ENCODE measurements around the gene HS3ST4. TPM values are rescaled to one million over a fixed set of nuclear protein-coding genes. Genes with fewer than 3 reads are reported as not detected.

Gene HS3ST4
- total RNA-seq, 1 experiment from 2014 or later: not detected

GRCh38 chr16:25988084-25988483 lies 296.3 kb downstream of the HS3ST4 start:
- Histone ChIP-seq H3K9me2 (ENCODE audit: insufficient read depth) (no peaks in the 10 kb centered on the region), H3K4me1 (ENCODE audit: control insufficient read depth in 1 of 2, insufficient read depth in 2 of 2, low read length in 2 of 2) (no peaks in the 10 kb centered on the region), H3K36me3 (ENCODE audit: control insufficient read depth in 1 of 2, insufficient read depth in 2 of 2, low read length in 2 of 2) (no peaks in the 10 kb centered on the region), H3K9me3 (ENCODE audit: control insufficient read depth in 1 of 2, insufficient read depth in 1 of 2, low read depth in 1 of 2, low read length in 2 of 2) (peaks cover 0 to 10% of the 10 kb centered on the region in 2 experiments; a peak in 2 of 4 replicates), H3K27me3 (ENCODE audit: insufficient read depth, low read length) (no peaks in the 10 kb centered on the region), H3K4me3 (replicated peaks in 1 of 2; ENCODE audit: low read depth in 1 of 2, low read length in 2 of 2) (no peak overlapping the region), H2AFZ (ENCODE audit: low read depth, low read length, poor library complexity, severe bottlenecking) (no peak overlapping the region), H3K27ac (ENCODE audit: low read depth, low read length) (no peak overlapping the region), H3K9ac (ENCODE audit: low read length) (no peak overlapping the region), H4K20me1 (ENCODE audit: insufficient read depth) (no peaks in the 10 kb centered on the region), H3K79me2 (ENCODE audit: insufficient read depth, low read length) (no peaks in the 10 kb centered on the region), H3K4me2 (ENCODE audit: low read length) (no peak overlapping the region)
- CTCF ChIA-PET: no interaction called here
- BruUV-seq (replicated peaks): no TSS peak
- ATAC-seq: no peak
- DNase-seq (ENCODE audit: low read depth, low spot score): no peak
- POLR2A ChIA-PET: no interaction called here
- TF ChIP-seq ELF1 (IDR thresholded peaks at IDR 0.05; ENCODE audit: borderline replicate concordance, low read depth) (no peak), JUND (IDR thresholded peaks at IDR 0.05) (no peak), ZFX (IDR thresholded peaks at IDR 0.05) (no peak), ZNF274 (IDR thresholded peaks at IDR 0.05; ENCODE audit: low read depth, low read length) (no peak)
- TF ChIP-seq, protein P1, sequence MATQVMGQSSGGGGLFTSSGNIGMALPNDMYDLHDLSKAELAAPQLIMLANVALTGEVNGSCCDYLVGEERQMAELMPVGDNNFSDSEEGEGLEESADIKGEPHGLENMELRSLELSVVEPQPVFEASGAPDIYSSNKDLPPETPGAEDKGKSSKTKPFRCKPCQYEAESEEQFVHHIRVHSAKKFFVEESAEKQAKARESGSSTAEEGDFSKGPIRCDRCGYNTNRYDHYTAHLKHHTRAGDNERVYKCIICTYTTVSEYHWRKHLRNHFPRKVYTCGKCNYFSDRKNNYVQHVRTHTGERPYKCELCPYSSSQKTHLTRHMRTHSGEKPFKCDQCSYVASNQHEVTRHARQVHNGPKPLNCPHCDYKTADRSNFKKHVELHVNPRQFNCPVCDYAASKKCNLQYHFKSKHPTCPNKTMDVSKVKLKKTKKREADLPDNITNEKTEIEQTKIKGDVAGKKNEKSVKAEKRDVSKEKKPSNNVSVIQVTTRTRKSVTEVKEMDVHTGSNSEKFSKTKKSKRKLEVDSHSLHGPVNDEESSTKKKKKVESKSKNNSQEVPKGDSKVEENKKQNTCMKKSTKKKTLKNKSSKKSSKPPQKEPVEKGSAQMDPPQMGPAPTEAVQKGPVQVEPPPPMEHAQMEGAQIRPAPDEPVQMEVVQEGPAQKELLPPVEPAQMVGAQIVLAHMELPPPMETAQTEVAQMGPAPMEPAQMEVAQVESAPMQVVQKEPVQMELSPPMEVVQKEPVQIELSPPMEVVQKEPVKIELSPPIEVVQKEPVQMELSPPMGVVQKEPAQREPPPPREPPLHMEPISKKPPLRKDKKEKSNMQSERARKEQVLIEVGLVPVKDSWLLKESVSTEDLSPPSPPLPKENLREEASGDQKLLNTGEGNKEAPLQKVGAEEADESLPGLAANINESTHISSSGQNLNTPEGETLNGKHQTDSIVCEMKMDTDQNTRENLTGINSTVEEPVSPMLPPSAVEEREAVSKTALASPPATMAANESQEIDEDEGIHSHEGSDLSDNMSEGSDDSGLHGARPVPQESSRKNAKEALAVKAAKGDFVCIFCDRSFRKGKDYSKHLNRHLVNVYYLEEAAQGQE (IDR thresholded peaks at IDR 0.05; ENCODE audit: low read depth): no peak
- intact Hi-C loops (cut with micrococcal nuclease): no loop called here
- RAD21 ChIA-PET (ENCODE audit: low non-redundant PET in 1 of 2, low total read pairs in 2 of 2, uncharacterized antibody in 2 of 2, unreplicated experiment in 2 of 2): no interaction called here

GRCh38 chr16:25988882-25989281 lies 297.1 kb downstream of the HS3ST4 start:
- intact Hi-C loops (cut with micrococcal nuclease): no loop called here
- RAD21 ChIA-PET (ENCODE audit: low non-redundant PET in 1 of 2, low total read pairs in 2 of 2, uncharacterized antibody in 2 of 2, unreplicated experiment in 2 of 2): no interaction called here
- no peaks in the 10 kb centered on the region for H3K79me2 ChIP-seq (ENCODE audit: insufficient read depth, low read length)
- CTCF ChIA-PET: no interaction called here
- H3K9me3 ChIP-seq (ENCODE audit: control insufficient read depth in 1 of 2, insufficient read depth in 1 of 2, low read depth in 1 of 2, low read length in 2 of 2): peaks cover 0 to 10% of the 10 kb centered on the region in 2 experiments; a peak in 2 of 4 replicates
- H3K4me1 ChIP-seq (ENCODE audit: control insufficient read depth in 1 of 2, insufficient read depth in 2 of 2, low read length in 2 of 2): no peaks in the 10 kb centered on the region
- H3K27me3 ChIP-seq (ENCODE audit: insufficient read depth, low read length): no peaks in the 10 kb centered on the region
- POLR2A ChIA-PET: no interaction called here
- H3K36me3 ChIP-seq (ENCODE audit: control insufficient read depth in 1 of 2, insufficient read depth in 2 of 2, low read length in 2 of 2): no peaks in the 10 kb centered on the region
- H4K20me1 ChIP-seq (ENCODE audit: insufficient read depth): no peaks in the 10 kb centered on the region
- H3K27ac ChIP-seq (ENCODE audit: low read depth, low read length): no peak overlapping the region
- H2AFZ ChIP-seq (ENCODE audit: low read depth, low read length, poor library complexity, severe bottlenecking): no peak overlapping the region
- no peak overlapping the region for H3K4me2 ChIP-seq (ENCODE audit: low read length)
- no peak for DNase-seq (ENCODE audit: low read depth, low spot score)
- ATAC-seq: no peak
- no peaks in the 10 kb centered on the region for H3K9me2 ChIP-seq (ENCODE audit: insufficient read depth)
- H3K4me3 ChIP-seq (replicated peaks in 1 of 2; ENCODE audit: low read depth in 1 of 2, low read length in 2 of 2): no peak overlapping the region
- BruUV-seq (replicated peaks): no TSS peak
- H3K9ac ChIP-seq (ENCODE audit: low read length): no peak overlapping the region
- TF ChIP-seq ZFX (IDR thresholded peaks at IDR 0.05) (no peak), EZH2 (IDR thresholded peaks at IDR 0.05) (no peak), RAD21 (IDR thresholded peaks at IDR 0.05; ENCODE audit: low read depth) (no peak), JUND (IDR thresholded peaks at IDR 0.05) (no peak), ATF3 (IDR thresholded peaks at IDR 0.05) (no peak), TCF7L2 (IDR thresholded peaks at IDR 0.05; ENCODE audit: borderline replicate concordance, extremely low read depth, insufficient read depth, insufficient read length) (no peak), ZBTB33 (IDR thresholded peaks at IDR 0.05; ENCODE audit: extremely low read depth, insufficient replicate concordance, low read length) (no peak), SIN3A (IDR thresholded peaks at IDR 0.05; ENCODE audit: low read depth) (no peak), EZH2phosphoT487 (IDR thresholded peaks at IDR 0.05; ENCODE audit: borderline replicate concordance) (no peak), YY1 (IDR thresholded peaks at IDR 0.05; ENCODE audit: extremely low read depth, insufficient replicate concordance, low read depth, low read length) (no peak), POLR2A (IDR thresholded peaks at IDR 0.05; ENCODE audit: borderline replicate concordance, extremely low read depth, insufficient read depth, insufficient read length) (no peak), POLR2AphosphoS5 (IDR thresholded peaks at IDR 0.05; ENCODE audit: low read depth, low read length) (no peak), MAX (IDR thresholded peaks at IDR 0.05) (no peak), CBX3 (IDR thresholded peaks at IDR 0.05; ENCODE audit: low read depth) (no peak)

All from HCT116 (cell line).